ENCODE data around the gene MYPN.

DNA sequence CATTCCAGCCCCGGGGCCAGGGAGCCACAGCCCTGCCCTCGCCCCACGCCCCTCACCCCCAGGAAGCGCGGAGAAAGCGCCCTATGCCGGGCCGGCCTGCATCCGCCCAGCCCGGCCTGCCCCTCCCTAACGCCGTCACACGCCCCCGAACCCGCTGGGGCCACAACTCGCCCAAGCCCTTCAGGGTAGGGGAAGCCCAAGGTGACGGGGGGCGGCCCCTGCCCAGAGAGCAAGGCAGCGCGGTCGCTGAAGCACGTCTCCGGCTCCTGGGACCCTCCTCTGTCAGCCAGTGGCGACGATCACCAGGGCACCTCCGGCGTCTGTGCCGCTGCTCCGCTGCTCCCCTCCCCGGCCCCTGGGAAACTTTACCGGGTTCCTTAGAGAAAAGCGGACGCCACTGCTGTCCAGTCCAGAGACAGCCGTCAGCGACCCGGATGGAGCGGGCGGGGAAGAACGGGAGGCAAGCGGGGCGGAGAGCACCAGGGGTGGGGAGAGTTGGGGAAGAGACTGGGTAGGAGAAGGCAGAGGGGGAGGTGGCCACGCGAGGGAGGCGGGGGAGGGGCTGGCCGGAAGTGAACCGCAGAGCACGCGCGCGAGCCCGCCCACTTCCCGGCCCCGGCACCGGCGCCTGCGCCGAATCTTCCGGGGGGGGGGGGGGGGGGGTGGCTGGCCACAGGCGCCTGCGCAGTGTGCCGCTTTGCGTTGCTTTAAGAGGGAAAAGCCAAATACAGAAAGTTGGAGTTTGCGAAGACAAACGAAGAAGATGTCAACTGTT lies 34.3 kb upstream of the MYPN start, which contains the start of gene HERC4:
- TF ChIP-seq, protein P1, sequence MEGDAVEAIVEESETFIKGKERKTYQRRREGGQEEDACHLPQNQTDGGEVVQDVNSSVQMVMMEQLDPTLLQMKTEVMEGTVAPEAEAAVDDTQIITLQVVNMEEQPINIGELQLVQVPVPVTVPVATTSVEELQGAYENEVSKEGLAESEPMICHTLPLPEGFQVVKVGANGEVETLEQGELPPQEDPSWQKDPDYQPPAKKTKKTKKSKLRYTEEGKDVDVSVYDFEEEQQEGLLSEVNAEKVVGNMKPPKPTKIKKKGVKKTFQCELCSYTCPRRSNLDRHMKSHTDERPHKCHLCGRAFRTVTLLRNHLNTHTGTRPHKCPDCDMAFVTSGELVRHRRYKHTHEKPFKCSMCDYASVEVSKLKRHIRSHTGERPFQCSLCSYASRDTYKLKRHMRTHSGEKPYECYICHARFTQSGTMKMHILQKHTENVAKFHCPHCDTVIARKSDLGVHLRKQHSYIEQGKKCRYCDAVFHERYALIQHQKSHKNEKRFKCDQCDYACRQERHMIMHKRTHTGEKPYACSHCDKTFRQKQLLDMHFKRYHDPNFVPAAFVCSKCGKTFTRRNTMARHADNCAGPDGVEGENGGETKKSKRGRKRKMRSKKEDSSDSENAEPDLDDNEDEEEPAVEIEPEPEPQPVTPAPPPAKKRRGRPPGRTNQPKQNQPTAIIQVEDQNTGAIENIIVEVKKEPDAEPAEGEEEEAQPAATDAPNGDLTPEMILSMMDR (IDR thresholded peaks at IDR 0.05): no peak
- TF ChIP-seq POLR2A (IDR thresholded peaks at IDR 0.05): peak in 1 of 2 donors; percentile 68
